Measurements from ENCODE around the gene NTMT2.

- TF ChIP-seq, protein P1, sequence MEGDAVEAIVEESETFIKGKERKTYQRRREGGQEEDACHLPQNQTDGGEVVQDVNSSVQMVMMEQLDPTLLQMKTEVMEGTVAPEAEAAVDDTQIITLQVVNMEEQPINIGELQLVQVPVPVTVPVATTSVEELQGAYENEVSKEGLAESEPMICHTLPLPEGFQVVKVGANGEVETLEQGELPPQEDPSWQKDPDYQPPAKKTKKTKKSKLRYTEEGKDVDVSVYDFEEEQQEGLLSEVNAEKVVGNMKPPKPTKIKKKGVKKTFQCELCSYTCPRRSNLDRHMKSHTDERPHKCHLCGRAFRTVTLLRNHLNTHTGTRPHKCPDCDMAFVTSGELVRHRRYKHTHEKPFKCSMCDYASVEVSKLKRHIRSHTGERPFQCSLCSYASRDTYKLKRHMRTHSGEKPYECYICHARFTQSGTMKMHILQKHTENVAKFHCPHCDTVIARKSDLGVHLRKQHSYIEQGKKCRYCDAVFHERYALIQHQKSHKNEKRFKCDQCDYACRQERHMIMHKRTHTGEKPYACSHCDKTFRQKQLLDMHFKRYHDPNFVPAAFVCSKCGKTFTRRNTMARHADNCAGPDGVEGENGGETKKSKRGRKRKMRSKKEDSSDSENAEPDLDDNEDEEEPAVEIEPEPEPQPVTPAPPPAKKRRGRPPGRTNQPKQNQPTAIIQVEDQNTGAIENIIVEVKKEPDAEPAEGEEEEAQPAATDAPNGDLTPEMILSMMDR (IDR thresholded peaks at IDR 0.05; ENCODE audit: low read depth, low read length) = no peak
- no peak for TF ChIP-seq EZH2phosphoT487 (IDR thresholded peaks at IDR 0.05; ENCODE audit: low read depth)
Observed at GRCh38 chr1:170200161-170200560, 54.4 kb downstream of the NTMT2 start.

All from OCI-LY3 (cell line).